ENCODE data around the gene NUDT4B. TPM values are rescaled to one million over a fixed set of nuclear protein-coding genes. Genes with fewer than 3 reads are reported as not detected.

The NUDT4B gene
- total RNA-seq: 20.1 and 51.6 TPM in 2 replicates

DNA sequence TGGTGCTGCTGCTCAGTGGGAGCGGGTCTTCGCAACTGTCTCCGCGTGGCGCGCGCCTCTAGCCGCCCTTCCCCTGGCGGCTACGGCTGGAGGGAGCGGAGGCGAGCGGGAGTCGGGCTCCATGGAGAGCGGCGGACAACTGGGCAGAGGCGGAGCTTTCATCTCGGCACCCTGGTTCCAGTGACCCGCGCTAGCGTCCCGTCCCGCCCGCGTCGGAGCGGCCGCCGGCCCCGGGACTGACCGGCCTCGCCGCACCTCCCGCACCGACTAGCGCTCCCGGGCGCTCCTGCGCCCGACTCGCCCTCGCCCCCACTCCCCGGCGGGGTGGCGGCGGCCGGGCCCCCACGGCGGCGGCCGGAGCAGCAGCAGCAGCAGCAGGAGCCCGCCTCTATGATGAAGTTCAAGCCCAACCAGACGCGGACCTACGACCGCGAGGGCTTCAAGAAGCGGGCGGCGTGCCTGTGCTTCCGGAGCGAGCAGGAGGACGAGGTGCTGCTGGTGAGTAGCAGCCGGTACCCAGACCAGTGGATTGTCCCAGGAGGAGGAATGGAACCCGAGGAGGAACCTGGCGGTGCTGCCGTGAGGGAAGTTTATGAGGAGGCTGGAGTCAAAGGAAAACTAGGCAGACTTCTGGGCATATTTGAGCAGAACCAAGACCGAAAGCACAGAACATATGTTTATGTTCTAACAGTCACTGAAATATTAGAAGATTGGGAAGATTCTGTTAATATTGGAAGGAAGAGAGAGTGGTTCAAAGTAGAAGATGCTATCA, at the start of gene NUDT4B:
Gene NUDT4B (plus strand): TSS at position 212 of the 772 bp plus-strand sequence. CDS start 179 bp downstream, at position 391.

Other genes starting within 250 kb of the NUDT4B start
- gene NBPF14, start 152.8 kb upstream of the NUDT4B start, total RNA-seq: 10.9 and 13.6 TPM in 2 replicates
- gene PDE4DIP, start 95.7 kb downstream of the NUDT4B start, total RNA-seq: 17.9 and 24.3 TPM in 2 replicates